ENCODE results near the gene AKAP6.
"Not testable (repeated sequence)": the region's sequence is repeated elsewhere in the genome, so short reads cannot be mapped to it uniquely, and the experiment has no call there.

AKAP6 gene

GRCh38 chr14:32567543-32568384 lies 238.7 kb downstream of the AKAP6 start:
- H3K9me3 Mint-ChIP-seq, result no peaks in the 10 kb centered on the region
- no peak overlapping the region for H3K27ac Mint-ChIP-seq
- H3K27me3 Mint-ChIP-seq (ENCODE audit: low read depth), result peaks cover 12% of the 10 kb centered on the region
- DNase-seq (ENCODE audit: low spot score), result no peak
- H3K36me3 Mint-ChIP-seq (ENCODE audit: low read depth), result no peaks in the 10 kb centered on the region
- no peak overlapping the region for H3K4me3 Mint-ChIP-seq
- H3K4me1 Mint-ChIP-seq (ENCODE audit: low read depth), result peaks cover 11% of the 10 kb centered on the region

GRCh38 chr14:32571551-32571950 lies 242.5 kb downstream of the AKAP6 start:
- Mint-ChIP-seq H3K9me3 (no peaks in the 10 kb centered on the region), H3K27ac (no peak overlapping the region), H3K4me1 (ENCODE audit: low read depth) (no peaks in the 10 kb centered on the region), H3K27me3 (ENCODE audit: low read depth) (peaks cover 25% of the 10 kb centered on the region), H3K4me3 (no peak overlapping the region), H3K36me3 (ENCODE audit: low read depth) (no peaks in the 10 kb centered on the region)
- no peak for DNase-seq (ENCODE audit: low spot score)

GRCh38 chr14:32571995-32572866 lies 243.1 kb downstream of the AKAP6 start:
- peaks cover 27% of the 10 kb centered on the region for H3K27me3 Mint-ChIP-seq (ENCODE audit: low read depth)
- no peak overlapping the region for H3K4me3 Mint-ChIP-seq
- no peak overlapping the region for H3K27ac Mint-ChIP-seq
- no peak for DNase-seq (ENCODE audit: low spot score)
- no peaks in the 10 kb centered on the region for H3K36me3 Mint-ChIP-seq (ENCODE audit: low read depth)
- H3K4me1 Mint-ChIP-seq (ENCODE audit: low read depth), result no peaks in the 10 kb centered on the region
- H3K9me3 Mint-ChIP-seq, result no peaks in the 10 kb centered on the region

GRCh38 chr14:32572867-32573150 lies 243.7 kb downstream of the AKAP6 start:
- Mint-ChIP-seq H3K27ac (no peak overlapping the region), H3K4me3 (no peak overlapping the region), H3K4me1 (ENCODE audit: low read depth) (no peaks in the 10 kb centered on the region)

GRCh38 chr14:32574269-32574668 lies 245.2 kb downstream of the AKAP6 start:
- Mint-ChIP-seq H3K9me3 (no peaks in the 10 kb centered on the region), H3K27me3 (ENCODE audit: low read depth) (peaks cover 29% of the 10 kb centered on the region), H3K4me3 (no peak overlapping the region), H3K27ac (no peak overlapping the region), H3K36me3 (ENCODE audit: low read depth) (no peaks in the 10 kb centered on the region), H3K4me1 (ENCODE audit: low read depth) (no peaks in the 10 kb centered on the region)
- DNase-seq (ENCODE audit: low spot score), result no peak

More at GRCh38 chr14:32572867-32573150, 243.7 kb downstream of the AKAP6 start:
- H3K9me3 Mint-ChIP-seq, result no peaks in the 10 kb centered on the region
- no peak for DNase-seq (ENCODE audit: low spot score)
- H3K27me3 Mint-ChIP-seq (ENCODE audit: low read depth), result peaks cover 26% of the 10 kb centered on the region
- H3K36me3 Mint-ChIP-seq (ENCODE audit: low read depth), result no peaks in the 10 kb centered on the region

GRCh38 chr14:32576088-32576795 lies 247.1 kb downstream of the AKAP6 start:
- Mint-ChIP-seq H3K9me3 (no peaks in the 10 kb centered on the region), H3K4me1 (ENCODE audit: low read depth) (no peaks in the 10 kb centered on the region), H3K4me3 (no peak overlapping the region), H3K27ac (no peak overlapping the region), H3K36me3 (ENCODE audit: low read depth) (no peaks in the 10 kb centered on the region), H3K27me3 (ENCODE audit: low read depth) (peaks cover 25% of the 10 kb centered on the region)
- DNase-seq (ENCODE audit: low spot score), result no peak

- DNase-seq (ENCODE audit: low spot score), result no peak
- no peaks in the 10 kb centered on the region for H3K9me3 Mint-ChIP-seq
- H3K36me3 Mint-ChIP-seq (ENCODE audit: low read depth), result no peaks in the 10 kb centered on the region
- H3K4me3 Mint-ChIP-seq, result no peak overlapping the region
- H3K4me1 Mint-ChIP-seq (ENCODE audit: low read depth), result no peaks in the 10 kb centered on the region
- peaks cover 25% of the 10 kb centered on the region for H3K27me3 Mint-ChIP-seq (ENCODE audit: low read depth)
- no peak overlapping the region for H3K27ac Mint-ChIP-seq
These were observed 247.9 kb downstream of the AKAP6 start for GRCh38 chr14:32576977-32577376.

GRCh38 chr14:32578181-32578580 lies 249.1 kb downstream of the AKAP6 start:
- Mint-ChIP-seq H3K27ac (no peak overlapping the region), H3K4me3 (no peak overlapping the region), H3K9me3 (no peaks in the 10 kb centered on the region), H3K36me3 (ENCODE audit: low read depth) (no peaks in the 10 kb centered on the region), H3K27me3 (ENCODE audit: low read depth) (peaks cover 25% of the 10 kb centered on the region), H3K4me1 (ENCODE audit: low read depth) (no peaks in the 10 kb centered on the region)
- DNase-seq (ENCODE audit: low spot score), result no peak

GRCh38 chr14:32583427-32583826 lies 254.3 kb downstream of the AKAP6 start:
- not testable (repeated sequence) for H3K27ac Mint-ChIP-seq; H3K4me1 Mint-ChIP-seq (ENCODE audit: low read depth); H3K9me3 Mint-ChIP-seq; H3K4me3 Mint-ChIP-seq; DNase-seq (ENCODE audit: low spot score); H3K36me3 Mint-ChIP-seq (ENCODE audit: low read depth); H3K27me3 Mint-ChIP-seq (ENCODE audit: low read depth)

GRCh38 chr14:32584079-32584478 lies 255.0 kb downstream of the AKAP6 start:
- DNase-seq (ENCODE audit: low spot score), result no peak
- Mint-ChIP-seq H3K4me3 (no peak overlapping the region), H3K27ac (no peak overlapping the region), H3K27me3 (ENCODE audit: low read depth) (no peaks in the 10 kb centered on the region), H3K36me3 (ENCODE audit: low read depth) (no peaks in the 10 kb centered on the region), H3K9me3 (no peaks in the 10 kb centered on the region), H3K4me1 (ENCODE audit: low read depth) (no peaks in the 10 kb centered on the region)

- Mint-ChIP-seq H3K36me3 (ENCODE audit: low read depth) (no peaks in the 10 kb centered on the region), H3K27me3 (ENCODE audit: low read depth) (no peaks in the 10 kb centered on the region)
These were observed 258.4 kb downstream of the AKAP6 start for GRCh38 chr14:32587461-32587860.

GRCh38 chr14:32588448-32589320 lies 259.6 kb downstream of the AKAP6 start:
- H3K27ac Mint-ChIP-seq, result no peak overlapping the region
- no peaks in the 10 kb centered on the region for H3K27me3 Mint-ChIP-seq (ENCODE audit: low read depth)
- no peak for DNase-seq (ENCODE audit: low spot score)
- no peaks in the 10 kb centered on the region for H3K4me1 Mint-ChIP-seq (ENCODE audit: low read depth)
- H3K9me3 Mint-ChIP-seq, result no peaks in the 10 kb centered on the region
- no peaks in the 10 kb centered on the region for H3K36me3 Mint-ChIP-seq (ENCODE audit: low read depth)
- H3K4me3 Mint-ChIP-seq, result no peak overlapping the region

More at GRCh38 chr14:32587461-32587860, 258.4 kb downstream of the AKAP6 start:
- Mint-ChIP-seq H3K9me3 (no peaks in the 10 kb centered on the region), H3K4me3 (no peak overlapping the region), H3K27ac (no peak overlapping the region), H3K4me1 (ENCODE audit: low read depth) (no peaks in the 10 kb centered on the region)
- no peak for DNase-seq (ENCODE audit: low spot score)

- H3K27ac Mint-ChIP-seq, result no peak overlapping the region
These were observed 261.1 kb downstream of the AKAP6 start for GRCh38 chr14:32590157-32590556.

More at GRCh38 chr14:32590157-32590556, 261.1 kb downstream of the AKAP6 start:
- H3K4me3 Mint-ChIP-seq, result no peak overlapping the region
- no peaks in the 10 kb centered on the region for H3K9me3 Mint-ChIP-seq
- H3K27me3 Mint-ChIP-seq (ENCODE audit: low read depth), result no peaks in the 10 kb centered on the region
- no peaks in the 10 kb centered on the region for H3K36me3 Mint-ChIP-seq (ENCODE audit: low read depth)
- H3K4me1 Mint-ChIP-seq (ENCODE audit: low read depth), result no peaks in the 10 kb centered on the region
- no peak for DNase-seq (ENCODE audit: low spot score)
